SHP77 treated with DMSO at 0.1 percent for 48 hours (cell line): ENCODE measurements around the gene ZNF791.
"Not testable (repeated sequence)": the region's sequence is repeated elsewhere in the genome, so short reads cannot be mapped to it uniquely, and the experiment has no call there.

ENCODE experiments used
- DNase-seq: peaks from one replicate; lab custom pipeline; 2025; lab: John Stamatoyannopoulos, UW

ZNF791 gene

DNA sequence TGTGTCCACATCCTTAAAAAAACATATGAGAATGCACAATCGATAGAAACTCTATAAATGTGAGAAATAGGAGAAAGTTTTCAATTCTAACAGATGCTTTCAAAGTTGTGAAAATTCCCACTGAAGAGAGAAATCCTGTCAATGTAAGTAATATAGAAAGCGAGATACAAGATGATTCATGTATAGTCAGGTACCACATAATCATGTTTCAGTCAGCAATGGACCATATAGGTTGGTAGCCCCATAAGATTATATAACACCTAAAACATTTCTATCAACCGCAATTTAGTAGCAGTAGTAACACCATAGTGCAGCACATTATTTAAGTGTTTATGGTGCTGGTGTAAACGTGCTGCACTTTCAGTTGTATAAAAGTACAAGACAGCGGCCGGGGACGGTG is 18.5 kb downstream of the ZNF791 start:
- no peak for DNase-seq

DNA sequence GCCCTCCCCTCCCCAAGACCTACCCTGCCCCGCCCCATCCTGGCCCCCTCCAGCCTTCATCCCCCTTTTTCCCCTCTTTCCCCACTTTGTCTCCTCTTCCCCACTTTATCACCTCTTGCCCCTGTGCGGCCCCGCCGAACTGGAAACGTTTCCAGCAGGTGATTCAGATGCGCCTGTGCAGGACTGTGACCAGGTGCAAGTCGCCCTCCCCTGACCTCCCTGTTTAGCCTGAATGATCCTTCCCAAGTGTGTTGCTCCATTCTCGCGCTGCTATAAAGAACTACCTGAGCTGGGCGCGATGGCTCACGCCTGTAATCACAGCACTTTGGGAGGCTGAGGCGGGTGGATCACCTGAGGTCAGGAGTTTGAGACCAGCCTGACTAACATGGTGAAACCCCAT is 25.9 kb downstream of the ZNF791 start:
- DNase-seq = no peak

DNA sequence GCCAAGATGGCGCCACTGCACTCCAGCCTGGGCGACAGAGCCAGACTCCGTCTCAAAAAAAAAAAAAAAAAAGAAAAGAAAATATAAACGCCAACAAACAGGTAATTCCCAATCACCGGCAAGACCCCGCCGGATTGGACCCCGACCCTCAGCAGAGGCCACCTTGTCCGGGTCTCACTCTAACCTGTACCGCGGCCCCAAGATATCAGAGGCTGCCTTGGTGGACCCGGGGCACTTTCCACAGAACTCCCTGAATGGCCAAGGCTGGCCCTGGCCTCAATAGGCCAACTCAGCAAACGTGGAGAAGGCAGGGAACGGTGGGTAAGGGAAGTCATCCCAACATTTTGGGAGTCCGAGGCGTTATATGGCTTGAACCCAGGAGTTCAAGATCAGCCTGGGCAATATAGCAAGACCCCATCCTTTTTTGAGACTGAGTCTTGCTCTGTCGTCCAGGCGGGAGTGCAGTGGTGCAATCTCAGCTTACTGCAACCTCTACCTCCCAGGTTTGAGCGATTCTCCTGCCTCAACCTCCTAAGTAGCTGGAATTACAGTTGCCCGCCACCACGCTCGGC is 28.0 kb downstream of the ZNF791 start:
- no peak for DNase-seq

DNA sequence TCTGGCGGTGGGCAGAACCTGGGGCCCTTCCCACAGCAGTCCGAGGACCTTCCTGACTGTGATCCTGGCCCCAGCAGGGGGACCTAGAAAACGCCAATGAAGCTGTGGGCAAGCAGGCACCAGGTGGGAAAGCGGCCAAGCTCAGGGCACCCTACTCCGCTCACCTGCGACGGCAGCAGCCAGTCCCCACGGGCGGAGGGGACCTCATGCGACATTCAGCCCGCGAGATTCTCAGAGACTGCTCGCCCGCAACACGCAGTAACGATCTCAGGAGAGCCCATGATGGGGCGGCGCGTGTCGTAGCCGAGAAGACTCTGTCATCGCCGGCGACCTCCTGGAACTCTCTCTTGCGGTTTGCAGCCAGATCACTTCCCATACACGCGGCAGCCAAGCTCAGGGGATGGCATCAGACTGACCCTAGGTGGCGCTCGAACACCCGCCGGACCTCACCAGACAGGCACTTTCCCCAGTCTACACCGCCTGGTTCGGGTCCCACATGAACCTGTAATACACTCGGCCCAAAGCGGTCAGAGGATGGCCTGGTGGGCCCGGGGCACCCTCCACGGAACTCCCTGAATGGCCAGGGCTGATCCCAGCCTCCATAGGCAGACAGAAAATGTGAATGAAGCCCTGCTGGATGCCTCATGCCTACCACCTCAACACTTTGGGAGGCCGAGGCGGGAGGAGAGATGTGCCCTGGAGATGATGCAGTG is 29.3 kb downstream of the ZNF791 start:
- no peak for DNase-seq

DNA sequence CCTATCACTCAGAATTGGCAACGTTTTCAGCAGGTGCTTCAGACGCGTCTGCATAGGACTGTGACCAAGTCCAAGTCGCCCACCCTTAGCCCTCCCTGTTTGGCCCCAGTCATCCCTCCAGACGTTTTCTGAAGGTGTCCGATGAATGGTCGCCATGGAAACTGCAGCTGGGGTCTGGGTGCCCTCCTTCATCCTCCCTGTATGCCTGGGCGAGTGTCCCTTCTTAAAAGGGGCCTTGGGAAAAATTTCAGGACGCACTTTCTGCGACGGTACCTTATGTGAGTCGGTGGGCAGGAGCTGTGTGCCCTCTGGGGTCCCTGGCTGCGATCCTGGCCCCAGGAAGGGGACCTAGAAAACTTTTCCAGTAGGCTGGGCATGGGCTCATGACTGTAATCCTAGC is 30.7 kb downstream of the ZNF791 start:
- no peak for DNase-seq

DNA sequence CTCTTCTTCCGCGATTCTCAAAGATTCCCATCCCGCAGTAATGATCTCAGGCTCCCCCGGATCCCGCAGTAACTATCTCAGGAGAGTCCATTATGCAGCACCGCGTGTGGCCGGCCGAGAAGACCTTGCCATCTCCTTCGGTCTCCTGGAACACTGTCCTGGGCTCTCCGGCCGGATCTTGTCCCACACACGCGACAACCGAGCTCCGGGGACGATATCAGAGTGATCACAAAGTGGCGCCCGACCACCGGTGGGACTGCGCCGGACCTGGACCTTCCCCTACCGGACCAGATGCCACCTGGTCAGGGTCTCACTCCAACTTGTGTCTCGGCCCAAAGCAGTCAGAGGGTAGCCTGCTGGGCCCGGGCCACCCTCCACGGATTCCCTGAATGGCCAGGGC is 31.8 kb downstream of the ZNF791 start:
- DNase-seq = no peak

DNA sequence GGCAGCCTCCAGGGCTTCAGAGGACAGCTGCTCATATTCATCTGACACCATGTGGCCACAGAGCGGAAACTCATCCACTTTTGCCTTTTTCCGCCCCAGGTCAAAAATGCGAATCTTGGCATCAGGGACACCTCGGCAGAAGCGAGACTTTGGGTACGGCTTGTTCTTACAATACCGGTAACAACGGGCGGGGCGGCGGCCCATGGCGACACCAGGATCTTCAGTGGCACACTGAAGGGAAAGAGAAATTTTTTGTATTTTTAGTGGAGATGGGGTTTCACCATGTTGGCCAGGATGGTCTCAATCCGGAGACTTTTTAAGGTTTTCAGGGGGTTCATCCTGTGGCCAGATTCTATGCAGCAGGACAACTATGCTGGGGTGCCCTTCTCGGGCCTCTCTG is 33.0 kb downstream of the ZNF791 start:
- DNase-seq = not testable (repeated sequence)

DNA sequence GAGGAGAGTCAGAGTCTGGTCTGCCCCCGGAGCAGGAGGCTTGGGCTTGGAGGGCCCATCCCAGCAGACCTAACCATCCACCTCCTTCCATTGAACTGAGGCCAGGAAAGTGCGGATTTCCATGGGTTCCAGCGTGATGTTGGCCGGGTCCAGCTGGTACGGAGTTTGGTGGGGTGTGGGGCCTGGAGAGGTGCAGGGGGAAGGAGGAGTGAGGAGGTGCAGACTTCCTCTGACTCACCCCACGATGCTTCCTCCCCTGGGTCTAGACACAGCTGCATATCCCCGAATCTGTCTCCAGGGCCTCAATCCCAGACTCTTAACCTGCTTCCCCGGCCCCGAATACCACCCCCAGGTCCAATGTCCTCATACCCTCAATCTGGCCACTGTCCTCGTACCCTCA is 35.8 kb downstream of the ZNF791 start:
- DNase-seq = no peak

DNA sequence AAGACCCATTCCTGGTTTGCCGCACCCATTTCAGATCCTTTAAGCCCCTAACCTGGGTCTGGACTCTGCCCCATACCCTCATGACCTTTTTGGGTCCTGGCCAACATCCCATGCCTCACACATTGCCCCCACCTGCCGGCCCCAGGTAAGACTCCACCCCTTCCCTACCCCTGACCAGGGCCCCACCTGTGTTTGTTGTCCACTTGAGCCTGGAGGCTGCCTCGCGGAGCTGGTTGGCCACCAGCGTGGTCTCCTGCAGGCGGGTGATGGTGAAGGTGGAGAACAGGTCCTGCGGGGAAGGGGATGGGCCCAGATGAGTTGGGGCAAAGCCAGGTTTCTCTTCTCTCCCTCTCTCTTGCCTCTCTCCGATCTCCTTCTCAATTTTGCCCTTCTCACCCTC is 36.3 kb downstream of the ZNF791 start:
- DNase-seq = no peak

DNA sequence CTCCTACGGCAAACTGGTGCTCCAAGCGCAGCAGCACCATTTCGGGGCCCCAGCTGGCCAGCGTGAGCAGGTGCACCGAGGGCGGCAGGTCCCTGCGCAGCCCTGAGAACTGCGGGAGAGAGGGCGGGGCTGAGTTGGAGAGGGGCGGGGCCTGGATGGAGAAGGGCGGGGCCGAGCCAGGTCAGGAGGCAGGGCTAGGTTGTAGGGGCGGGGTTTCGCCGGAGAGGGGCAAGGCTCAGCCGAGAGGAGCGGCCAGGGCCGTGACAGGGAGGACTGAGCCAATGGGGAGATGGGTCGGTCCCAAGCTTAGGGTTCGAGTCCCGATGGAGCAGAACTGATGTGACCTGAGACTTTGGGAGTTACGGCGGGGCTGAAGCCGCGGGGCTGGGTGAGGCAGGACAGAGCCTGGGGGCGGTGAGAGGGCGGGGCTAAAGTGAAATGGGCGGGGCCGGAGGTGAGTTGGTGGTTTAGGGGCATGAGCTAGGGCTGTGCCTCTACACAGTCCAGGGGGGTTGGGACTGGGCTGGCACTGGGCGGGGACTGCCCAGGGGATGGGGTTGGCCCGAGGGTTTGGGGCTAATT is 36.9 kb downstream of the ZNF791 start:
- no peak for DNase-seq

DNA sequence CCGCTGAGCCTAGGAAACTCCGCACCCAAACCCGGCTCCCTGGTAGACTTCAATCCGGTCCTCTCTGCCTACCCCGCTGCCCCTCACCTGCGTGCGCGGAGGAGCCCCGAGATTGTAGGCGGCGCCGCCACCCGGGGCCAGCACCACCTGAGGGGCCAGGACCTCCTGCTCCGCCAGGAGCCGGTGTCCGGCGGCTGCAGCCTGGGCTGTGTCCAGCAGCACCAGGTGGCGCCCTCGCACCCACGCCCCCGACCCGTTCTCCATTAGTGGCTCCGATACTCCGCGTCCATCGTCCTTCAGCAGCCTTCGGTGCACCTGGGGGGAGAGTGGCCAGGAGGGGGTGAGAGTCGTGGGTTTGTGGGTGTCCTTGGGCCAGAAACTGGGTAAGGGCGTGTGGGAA is 37.4 kb downstream of the ZNF791 start:
- DNase-seq = no peak

DNA sequence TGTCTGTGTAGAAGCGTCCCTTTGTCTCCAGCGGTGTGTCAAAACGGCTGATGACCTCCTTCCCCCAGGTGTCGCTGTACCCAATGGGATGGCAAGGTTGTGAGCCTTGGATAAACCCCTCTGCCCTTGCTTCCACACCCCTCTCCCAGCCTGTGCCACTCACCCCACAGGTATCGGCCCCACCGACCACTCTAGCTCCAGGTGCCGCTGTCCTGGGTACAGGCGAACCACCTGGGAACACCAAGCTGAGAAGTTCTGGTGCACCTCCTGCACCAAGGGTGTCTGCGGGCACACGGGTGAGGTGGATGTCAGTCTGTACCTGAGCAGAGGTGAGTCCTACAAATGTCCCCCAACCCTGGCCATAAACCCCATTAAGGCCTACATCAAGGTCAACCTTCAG is 39.2 kb downstream of the ZNF791 start:
- no peak for DNase-seq

DNA sequence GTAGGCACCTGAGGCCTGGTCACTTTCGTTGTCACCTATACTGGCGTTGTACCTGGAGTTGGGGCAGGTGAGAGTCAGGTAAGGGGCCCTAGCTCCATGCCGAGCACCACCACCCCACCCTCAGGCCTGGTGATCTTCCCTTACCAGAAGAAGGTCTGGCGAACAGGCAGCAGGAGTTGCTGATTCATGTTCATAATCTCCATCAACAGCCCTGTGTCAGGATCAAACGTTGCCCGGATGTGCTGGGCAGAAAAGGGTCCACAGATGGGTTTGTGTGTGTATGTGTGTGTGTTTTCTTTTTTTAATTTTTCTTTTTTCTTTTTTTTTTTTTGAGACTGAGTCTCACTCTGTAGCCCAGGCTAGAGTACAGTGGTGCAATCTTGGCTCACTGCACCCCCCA is 41.5 kb downstream of the ZNF791 start:
- no peak for DNase-seq

DNA sequence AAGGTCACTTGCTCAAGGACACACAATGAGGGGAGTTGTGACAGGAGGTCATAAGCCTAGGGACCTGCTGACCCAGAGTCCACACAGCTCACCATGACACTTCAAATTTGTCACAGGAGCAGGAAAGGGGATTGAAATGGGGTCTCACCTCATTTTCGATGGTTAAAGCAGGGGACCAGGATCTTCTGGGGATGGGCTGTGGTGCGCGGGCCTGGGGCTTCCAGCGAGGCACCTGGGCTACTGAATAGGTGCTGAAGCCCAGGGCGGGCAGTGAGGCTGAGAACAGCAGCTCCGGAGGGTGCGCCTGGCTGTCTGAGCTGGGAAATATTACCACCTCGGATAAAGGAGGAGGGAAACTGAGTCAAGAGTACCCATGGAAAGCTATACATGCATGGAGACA is 44.8 kb downstream of the ZNF791 start:
- DNase-seq = no peak

DNA sequence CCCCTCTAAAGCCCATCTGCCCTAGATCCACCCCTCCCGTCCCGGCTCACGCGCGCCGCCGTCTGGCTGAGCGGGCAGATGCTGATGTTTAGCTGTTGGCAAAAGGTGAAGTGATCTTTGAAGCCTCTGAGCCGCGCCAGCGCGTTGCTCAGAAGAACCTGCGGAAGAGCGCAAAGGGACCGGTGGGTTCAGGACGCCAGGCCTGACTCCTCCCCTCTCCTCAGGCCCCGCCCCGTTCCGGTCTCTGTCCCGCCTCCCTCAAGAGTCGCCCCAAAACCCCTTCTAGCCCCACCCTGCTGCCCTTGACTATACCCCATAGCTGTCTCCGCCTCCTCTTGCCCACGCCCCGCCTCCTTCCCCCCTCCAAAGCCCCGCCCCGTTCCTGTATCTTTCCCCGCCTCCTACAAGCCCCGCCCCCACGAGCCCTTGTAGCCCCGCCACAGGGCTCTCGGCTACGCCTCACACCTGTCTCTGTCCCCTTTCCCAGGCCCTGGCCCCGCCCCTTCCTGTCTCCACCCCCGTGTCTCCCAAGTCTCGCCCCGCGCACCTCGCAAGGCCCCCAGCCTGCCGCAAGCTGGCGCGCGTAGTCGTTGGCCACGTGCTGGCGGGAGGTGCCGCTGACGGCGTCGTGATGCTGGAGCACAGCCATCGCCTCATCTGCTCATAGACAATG is 46.3 kb downstream of the ZNF791 start:
- no peak for DNase-seq

DNA sequence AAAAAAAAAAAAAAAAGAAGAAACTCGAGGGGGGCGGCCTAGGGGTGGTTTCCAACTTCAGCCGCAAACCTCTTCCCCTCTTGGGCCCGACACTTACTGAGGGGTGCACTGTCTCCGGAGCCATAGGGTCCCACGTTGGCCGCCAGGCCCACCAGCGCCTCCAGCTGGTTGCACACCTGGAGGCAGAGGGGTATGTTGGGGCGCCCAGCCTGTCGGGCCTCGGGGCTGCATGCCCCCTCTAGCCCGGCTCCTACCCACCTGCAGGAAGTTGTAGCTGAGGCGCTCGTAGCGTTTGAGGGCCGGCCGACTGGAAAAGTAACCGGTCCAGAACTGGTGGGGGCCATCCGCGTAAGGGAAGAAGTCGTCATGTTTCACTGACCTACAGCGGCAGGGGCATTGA is 47.2 kb downstream of the ZNF791 start:
- DNase-seq = no peak

DNA sequence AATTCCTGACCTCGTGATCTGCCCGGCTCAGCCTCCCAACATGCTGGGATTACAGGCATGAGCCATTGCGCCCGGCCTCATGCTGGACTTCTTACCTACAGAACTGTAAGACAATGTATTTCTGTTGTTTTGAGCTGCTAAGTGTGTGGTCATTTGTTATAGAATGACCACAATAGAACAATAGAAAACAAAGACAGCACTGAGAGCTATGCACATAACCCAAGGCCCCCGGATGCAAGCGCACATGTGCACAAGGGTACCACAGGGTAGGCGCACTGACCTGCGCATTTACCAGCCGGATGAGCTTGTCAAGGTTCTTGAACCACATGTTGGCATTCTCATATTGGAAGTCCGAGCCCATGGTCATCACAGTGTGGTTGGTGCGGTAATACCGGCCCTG is 50.3 kb downstream of the ZNF791 start:
- DNase-seq = no peak

DNA sequence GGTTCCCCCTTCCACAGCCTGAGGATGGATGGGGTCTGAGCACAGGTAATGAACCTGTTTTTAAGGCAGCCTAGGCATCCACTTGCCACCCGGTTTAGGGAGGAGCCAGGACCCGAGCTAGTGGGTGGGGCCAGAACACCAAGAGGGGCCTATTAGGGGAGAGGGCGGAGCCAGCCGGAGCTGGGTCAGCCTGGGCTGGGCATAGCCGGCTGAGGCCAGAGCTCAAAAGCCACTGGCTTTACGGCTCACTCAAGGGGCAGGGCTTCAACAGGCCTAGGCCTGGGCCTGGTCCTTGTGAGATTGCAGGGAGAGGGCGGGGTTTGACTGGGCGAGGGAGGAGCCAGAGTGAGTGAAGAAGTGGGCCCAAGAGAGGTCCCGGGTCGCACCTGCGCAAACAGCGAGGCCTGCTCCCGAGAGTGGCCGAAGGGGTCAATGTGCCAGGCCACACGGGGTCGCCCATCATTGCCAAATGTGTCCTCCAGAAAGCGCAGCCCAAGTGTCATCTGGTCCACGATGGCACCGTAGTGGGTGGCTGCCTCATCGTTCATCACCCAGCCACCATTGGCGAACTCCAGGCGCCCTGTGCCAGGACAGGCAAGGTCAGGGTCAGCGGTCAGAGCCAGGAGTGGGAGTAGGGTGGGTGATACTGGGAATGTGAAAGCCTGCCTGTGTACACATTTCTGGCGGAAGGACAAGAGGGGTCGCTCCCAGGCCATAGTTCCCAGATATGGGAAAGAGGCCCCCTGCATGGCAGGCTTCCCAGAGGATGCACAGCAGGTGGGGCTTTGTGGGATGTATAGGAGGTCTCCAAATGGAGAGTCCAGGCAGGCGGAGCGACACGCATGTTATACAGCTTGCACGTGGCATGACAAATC is 53.9 kb downstream of the ZNF791 start:
- DNase-seq = no peak

DNA sequence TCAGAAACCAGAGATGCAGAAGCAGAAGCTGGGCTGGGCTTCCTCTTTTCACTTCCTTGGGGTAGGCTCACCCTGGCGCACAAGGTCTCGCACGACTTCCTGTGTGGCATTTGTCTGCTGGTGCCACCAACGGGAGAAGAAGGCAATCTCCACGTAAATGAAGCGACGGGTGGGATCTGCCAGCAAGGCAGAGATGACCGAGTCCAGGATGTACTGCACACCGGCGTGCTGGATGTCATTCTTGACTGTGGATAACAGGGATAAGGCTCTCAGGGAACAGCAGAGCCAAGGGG is 54.5 kb downstream of the ZNF791 start:
- no peak for DNase-seq

DNA sequence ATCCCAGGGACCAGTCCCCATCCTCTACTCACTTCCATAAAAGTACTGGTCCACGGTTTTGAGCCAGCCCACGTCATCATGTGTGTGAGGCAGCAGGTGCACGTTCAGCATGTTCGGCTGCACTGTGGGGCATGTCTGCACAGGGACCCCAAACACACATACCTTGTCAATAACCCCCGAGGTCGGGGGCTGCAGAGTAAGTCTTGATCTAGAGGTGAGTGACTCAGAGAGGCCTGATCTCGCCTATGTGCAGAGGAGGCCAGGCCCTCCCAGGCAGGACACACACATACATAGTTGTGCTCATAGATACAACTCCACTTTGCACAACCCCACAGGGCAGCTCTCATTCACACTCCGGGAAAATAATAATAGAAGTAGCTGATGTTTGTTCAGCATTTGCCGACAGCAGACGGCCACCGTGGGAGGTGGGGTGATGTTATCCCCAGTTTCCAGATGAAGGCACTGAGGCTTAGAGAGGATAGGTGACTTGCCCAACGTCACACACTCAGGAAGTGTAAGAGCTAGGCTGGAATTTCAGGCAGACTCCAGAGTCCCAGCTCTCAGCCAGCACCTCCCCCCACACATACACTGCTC is 55.0 kb downstream of the ZNF791 start:
- DNase-seq = no peak

DNA sequence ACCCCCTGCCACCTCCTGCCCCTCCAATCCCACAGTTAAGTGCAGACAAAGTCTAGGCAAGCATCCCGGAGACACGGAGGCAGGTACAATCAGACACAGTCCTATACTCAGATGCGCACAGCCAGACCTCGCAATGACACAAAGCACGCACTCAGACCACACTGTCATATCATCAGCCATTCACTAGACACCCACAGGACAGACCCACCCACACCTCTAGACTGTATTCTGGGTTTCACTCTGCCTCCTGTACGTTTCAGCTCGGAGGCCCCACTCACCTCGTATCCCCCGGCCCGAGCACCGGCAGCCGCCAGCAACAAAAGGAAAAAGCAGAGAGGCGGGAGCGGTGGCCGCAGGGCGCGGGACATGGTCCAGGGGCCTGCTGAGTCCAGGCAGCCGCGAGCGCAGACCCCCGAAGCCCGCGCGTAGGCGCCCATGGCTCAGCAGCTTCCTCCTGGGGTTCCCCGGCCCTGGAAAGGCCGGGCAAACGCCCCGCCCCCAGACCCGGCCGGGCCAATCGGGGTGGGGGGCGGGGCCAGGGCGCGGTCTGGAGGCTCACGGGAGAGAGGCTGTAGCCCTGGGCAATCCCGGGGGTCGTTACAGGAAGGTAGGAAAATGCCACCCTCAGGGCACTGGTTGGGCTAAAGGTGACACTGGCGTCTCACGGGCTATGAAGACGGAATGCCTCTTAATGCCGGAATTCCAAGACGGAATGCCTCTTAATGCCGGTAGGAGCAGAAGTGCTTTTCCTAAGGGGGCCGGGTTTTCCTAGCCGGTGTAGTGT is 55.7 kb downstream of the ZNF791 start, which contains the start of the genes MAN2B1 and WDR83:
Gene MAN2B1, minus strand, starts transcription at position 478 of the 784 bp plus-strand sequence. Its CDS starts 41 bp downstream, at position 437.
Gene WDR83, plus strand, starts transcription at position 543 of the 784 bp plus-strand sequence. CDS start 2,984 bp downstream, outside the sequence.
- DNase-seq = peak; percentile 30
